MM.1S (cell line): Measurements from ENCODE around the gene TMEM272.

ENCODE experiments used
- EZH2 ChIP-seq: fragments of 300-600 bp; sonication (generic); optimal IDR thresholded peaks from 2 replicates; pipeline ENCODE3; 2017; ENCODE audit warnings: low read depth, mild to moderate bottlenecking, antibody characterized with exemption, low read length, mixed read lengths
- EZH2phosphoT487 ChIP-seq: fragments of 300-600 bp; sonication (generic); IDR thresholded peaks from 2 replicates; pipeline ENCODE4 v1.6.1; 2018; ENCODE audit warnings: antibody characterized with exemption, low read length
- TF ChIP-seq, protein P1 (sequence below): fragments of 300-600 bp; sonication (generic); IDR thresholded peaks from 2 replicates; pipeline ENCODE4 v1.5.1; 2016; ENCODE audit warnings: antibody characterized with exemption, low read length, mixed read lengths

DNA sequence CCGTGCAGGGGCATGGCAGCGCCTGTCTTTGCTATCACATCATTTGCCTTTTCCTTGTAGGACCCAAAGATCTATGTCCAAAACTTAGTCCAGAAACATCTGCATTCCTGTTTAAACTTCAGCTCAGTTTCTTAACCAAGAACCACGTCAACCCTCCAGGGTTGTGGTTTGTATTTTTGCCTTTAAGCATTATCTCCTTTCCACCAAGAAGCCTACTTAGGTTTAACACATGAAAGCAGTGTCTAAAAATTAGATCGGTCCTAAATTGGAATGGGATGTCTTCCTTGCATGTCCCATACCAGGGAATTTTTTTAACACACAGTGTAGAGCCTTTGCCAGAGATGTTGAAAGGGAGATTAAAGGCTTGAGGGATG, 79.8 kb downstream of the TMEM272 start:
- TF ChIP-seq, protein P1, sequence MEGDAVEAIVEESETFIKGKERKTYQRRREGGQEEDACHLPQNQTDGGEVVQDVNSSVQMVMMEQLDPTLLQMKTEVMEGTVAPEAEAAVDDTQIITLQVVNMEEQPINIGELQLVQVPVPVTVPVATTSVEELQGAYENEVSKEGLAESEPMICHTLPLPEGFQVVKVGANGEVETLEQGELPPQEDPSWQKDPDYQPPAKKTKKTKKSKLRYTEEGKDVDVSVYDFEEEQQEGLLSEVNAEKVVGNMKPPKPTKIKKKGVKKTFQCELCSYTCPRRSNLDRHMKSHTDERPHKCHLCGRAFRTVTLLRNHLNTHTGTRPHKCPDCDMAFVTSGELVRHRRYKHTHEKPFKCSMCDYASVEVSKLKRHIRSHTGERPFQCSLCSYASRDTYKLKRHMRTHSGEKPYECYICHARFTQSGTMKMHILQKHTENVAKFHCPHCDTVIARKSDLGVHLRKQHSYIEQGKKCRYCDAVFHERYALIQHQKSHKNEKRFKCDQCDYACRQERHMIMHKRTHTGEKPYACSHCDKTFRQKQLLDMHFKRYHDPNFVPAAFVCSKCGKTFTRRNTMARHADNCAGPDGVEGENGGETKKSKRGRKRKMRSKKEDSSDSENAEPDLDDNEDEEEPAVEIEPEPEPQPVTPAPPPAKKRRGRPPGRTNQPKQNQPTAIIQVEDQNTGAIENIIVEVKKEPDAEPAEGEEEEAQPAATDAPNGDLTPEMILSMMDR = no peak
- TF ChIP-seq EZH2 (no peak), EZH2phosphoT487 (no peak)
